Cardiac muscle cell (in vitro differentiated cells and primary cell): ENCODE measurements around the gene ATG4D. TPM values are rescaled to one million over a fixed set of nuclear protein-coding genes. Genes with fewer than 3 reads are reported as not detected.

ENCODE experiments used
- DNase-seq, 2 donors: peaks; one replicate each; pipeline versions ENCODE4 v3.0.0 to v3.0.0-alpha.2; 2010 to 2017; ENCODE audit warnings: low read depth in 1 of 2, low spot score in 1 of 2
- H3K27ac ChIP-seq: fragments of 200-600 bp; sonication (generic); 2 replicates; pipeline ENCODE4 v1.5.1; 2016
- H3K27me3 ChIP-seq: fragments of 200-600 bp; sonication (generic); 2 replicates; pipeline ENCODE4 v1.6.0; 2016; ENCODE audit warnings: control low read depth
- H3K36me3 ChIP-seq: fragments of 200-600 bp; sonication (generic); 2 replicates; pipeline ENCODE4 v1.5.1; 2016; ENCODE audit warnings: control low read depth
- H3K4me1 ChIP-seq: fragments of 200-600 bp; sonication (generic); 2 replicates; pipeline ENCODE4 v1.8.1; 2017; ENCODE audit warnings: low read depth, mild to moderate bottlenecking, mixed run types
- H3K4me3 ChIP-seq: fragments of 200-600 bp; sonication (generic); 2 replicates; pipeline ENCODE4 v1.5.1; 2016; ENCODE audit warnings: mild to moderate bottlenecking
- H3K9me3 ChIP-seq: fragments of 200-600 bp; sonication (generic); 2 replicates; pipeline ENCODE4 v1.5.1; 2017; ENCODE audit warnings: low read depth, mild to moderate bottlenecking, control low read depth
- CTCF ChIP-seq: IDR thresholded peaks from 2 replicates; pipeline ENCODE4 v1.5.1; 2012; ENCODE audit warnings: low read depth, mild to moderate bottlenecking, low read length
- polyA plus RNA-seq: library from polyadenylated mRNA; unstranded; fragments of >200 nt; fragmentation: Nextera tagmentation; extraction: Ambion mirVana; gene quantifications from 2 replicates; pipeline ENCODE4 v1.2.1, GENCODE V29; 2016
- total RNA-seq: library from RNA; depleted of rRNA; stranded (reverse); fragments of >200 nt; gene quantifications from 2 replicates; pipeline ENCODE4 v1.2.3, GENCODE V29; 2016

ATG4D gene
- total and polyA plus RNA-seq, 2 experiments from 2014 or later: 67.0 to 69.0 TPM

GRCh38 chr19:10502524-10503001, 41.1 kb upstream of the ATG4D start:
- DNase-seq: peak; percentile 91 to 97
- Histone ChIP-seq H3K9me3 (no peaks in the 10 kb centered on the region), H3K36me3 (peaks cover 4% of the 10 kb centered on the region), H3K27ac (peak overlapping the region; percentile 85), H3K4me3 (peak overlapping the region; percentile 85), H3K27me3 (no peaks in the 10 kb centered on the region), H3K4me1 (no peaks in the 10 kb centered on the region)
- peak; percentile 1 for TF ChIP-seq CTCF

- DNase-seq: peak in 1 of 2 donors; percentile 38
- H3K27ac ChIP-seq: peak within 1 kb of the TSS; percentile 85
- H3K4me3 ChIP-seq: peak within 1 kb of the TSS; percentile 85
- TF ChIP-seq CTCF: no peak
- H3K4me1 ChIP-seq: no peaks in the 10 kb centered on the region
- H3K27me3 ChIP-seq: no peaks in the 10 kb centered on the region
- H3K36me3 ChIP-seq: peaks cover 2% of the 10 kb centered on the region
- no peaks in the 10 kb centered on the region for H3K9me3 ChIP-seq
Measured at GRCh38 chr19:10503002-10503789, 40.5 kb upstream of the ATG4D start, which contains the start of gene KEAP1. Gene KEAP1 (minus strand): TSS chr19:10503356. CDS start chr19:10500033, 3,323 bp downstream.

GRCh38 chr19:10505583-10506229, 38.0 kb upstream of the ATG4D start:
- no peaks in the 10 kb centered on the region for H3K27me3 ChIP-seq
- peak; percentile 89 for TF ChIP-seq CTCF
- H3K4me3 ChIP-seq: no peak overlapping the region
- H3K9me3 ChIP-seq: no peaks in the 10 kb centered on the region
- DNase-seq: peak; percentile 75 to 76
- no peak overlapping the region for H3K27ac ChIP-seq
- no peaks in the 10 kb centered on the region for H3K36me3 ChIP-seq
- peaks cover 7% of the 10 kb centered on the region for H3K4me1 ChIP-seq

GRCh38 chr19:10508036-10508435, 35.7 kb upstream of the ATG4D start:
- Histone ChIP-seq H3K4me3 (no peak overlapping the region), H3K27ac (no peak overlapping the region), H3K36me3 (no peaks in the 10 kb centered on the region), H3K9me3 (no peaks in the 10 kb centered on the region), H3K27me3 (peaks cover 12% of the 10 kb centered on the region), H3K4me1 (peaks cover 7% of the 10 kb centered on the region)
- TF ChIP-seq CTCF: no peak
- DNase-seq: no peak

GRCh38 chr19:10508707-10509106, 35.0 kb upstream of the ATG4D start:
- Histone ChIP-seq H3K36me3 (no peaks in the 10 kb centered on the region), H3K9me3 (no peaks in the 10 kb centered on the region), H3K27ac (no peak overlapping the region), H3K27me3 (peaks cover 19% of the 10 kb centered on the region), H3K4me3 (no peak overlapping the region), H3K4me1 (peaks cover 7% of the 10 kb centered on the region)
- no peak for DNase-seq
- no peak for TF ChIP-seq CTCF
